CD4-positive, alpha-beta T cell (primary cell): Measurements from ENCODE around the gene NR2F2. TPM values are rescaled to one million over a fixed set of nuclear protein-coding genes. Genes with fewer than 3 reads are reported as not detected.

Experiments used
- ATAC-seq: fragments of 200-7000 bp; cut with Tn5 transposase; one replicate; pipeline ENCODE4 v1.10.0; 2022; ENCODE audit warnings: mild to moderate bottlenecking; ENCODE audit not compliant: poor library complexity
- CTCF ChIA-PET: fragments of 350-600 bp; sonication (Branson Sonifier 250); formaldehyde crosslinking; loops from one replicate; lab custom pipeline; 2021; ENCODE audit warnings: antibody characterized with exemption, inconsistent platforms; lab: Charles Lee
- POLR2A ChIA-PET: fragments of 350-600 bp; sonication (Branson Sonifier 250); formaldehyde crosslinking; loops from one replicate; lab custom pipeline; 2021; ENCODE audit warnings: antibody characterized with exemption, inconsistent platforms; lab: Charles Lee
- DNase-seq, 14 experiments: peaks; one replicate each; pipeline ENCODE4 v3.0.0-alpha.2; 2013 to 2020; ENCODE audit warnings: mixed read lengths in 2 of 14
- H3K27ac ChIP-seq, 2 donors: one replicate each; pipeline versions ENCODE4 v1.5.1 to v1.7.0; 2013; ENCODE audit warnings: low read length in 2 of 2, low read depth in 1 of 2, mild to moderate bottlenecking in 1 of 2
- H3K27me3 ChIP-seq, 2 experiments: 1 replicate in 1 of 2; 2 replicates in 1 of 2; pipeline versions ENCODE4 v1.6.1 to v1.7.0; 2013; ENCODE audit warnings: low read length in 2 of 2, control low read depth in 1 of 2, mild to moderate bottlenecking in 1 of 2, moderate library complexity in 1 of 2; ENCODE audit not compliant: insufficient read depth in 2 of 2, control insufficient read depth in 1 of 2
- H3K36me3 ChIP-seq: one replicate; pipeline ENCODE4 v1.6.1; 2013; ENCODE audit warnings: low read length, control low read depth; ENCODE audit not compliant: insufficient read depth
- H3K4me1 ChIP-seq: one replicate; pipeline ENCODE4 v1.6.1; 2013; ENCODE audit warnings: low read length, control low read depth; ENCODE audit not compliant: insufficient read depth
- H3K4me3 ChIP-seq: one replicate; pipeline ENCODE4 v1.5.1; 2013; ENCODE audit warnings: mild to moderate bottlenecking, low read length, moderate library complexity
- H3K9me3 ChIP-seq, 2 experiments: 1 replicate in 1 of 2; 2 replicates in 1 of 2; pipeline versions ENCODE4 v1.6.1 to v1.7.0; 2013; ENCODE audit warnings: low read length in 2 of 2, mild to moderate bottlenecking in 2 of 2, control low read depth in 1 of 2, moderate library complexity in 1 of 2; ENCODE audit not compliant: control insufficient read depth in 1 of 2, insufficient read depth in 1 of 2
- H3K27ac Mint-ChIP-seq: one replicate; pipeline ENCODE4 v1.8.0; 2020; ENCODE audit warnings: mixed read lengths
- H3K27me3 Mint-ChIP-seq: one replicate; pipeline ENCODE4 v1.8.0; 2021; ENCODE audit warnings: mixed read lengths
- H3K36me3 Mint-ChIP-seq: one replicate; pipeline ENCODE4 v1.8.0; 2021; ENCODE audit warnings: low read depth, mixed read lengths
- H3K4me1 Mint-ChIP-seq: one replicate; pipeline ENCODE4 v1.8.0; 2021; ENCODE audit warnings: low read depth, mixed read lengths
- H3K4me3 Mint-ChIP-seq: one replicate; pipeline ENCODE4 v1.8.0; 2020; ENCODE audit warnings: mild to moderate bottlenecking, mixed read lengths
- H3K9me3 Mint-ChIP-seq: one replicate; pipeline ENCODE4 v1.8.0; 2020; ENCODE audit warnings: mixed read lengths
- CTCF ChIP-seq: fragments of 200-600 bp; IDR thresholded peaks from one replicate; pipeline ENCODE4 v1.8.0; 2022; ENCODE audit warnings: antibody characterized with exemption, mild to moderate bottlenecking
- intact Hi-C, 2 experiments: fragments of 100-400 bp; cut with DNase I in 1 of 2; cut with micrococcal nuclease in 1 of 2; formaldehyde crosslinking; loops; one replicate each; pipeline versions ENCODE4 v1.15.1 to v1.9.0; 2023 to 2025; cut with DNase I, micrococcal nuclease
- total RNA-seq, 174 experiments: library from RNA in 2 of 174; stranded (reverse) in 2 of 174; gene quantifications; one replicate each; pipeline ENCODE4 v1.2.3 and lab custom pipeline; 2021 to 2026

Gene NR2F2
- total RNA-seq, 2 experiments from 2014 or later, result not detected

GRCh38 chr15:96335411-96336024 lies 5.0 kb downstream of the NR2F2 start:
- Mint-ChIP-seq H3K4me1 (peaks cover 17% of the 10 kb centered on the region), H3K27me3 (peaks cover 79% of the 10 kb centered on the region), H3K9me3 (no peaks in the 10 kb centered on the region), H3K36me3 (no peaks in the 10 kb centered on the region), H3K4me3 (no peak overlapping the region), H3K27ac (no peak overlapping the region)
- intact Hi-C loops, result no loop called here
- peaks cover 70 to 91% of the 10 kb centered on the region in 2 experiments for H3K27me3 ChIP-seq
- H3K9me3 ChIP-seq, result peaks cover 24 to 38% of the 10 kb centered on the region in 2 experiments
- POLR2A ChIA-PET, result no interaction called here
- CTCF ChIA-PET, result no interaction called here
- no peak overlapping the region for H3K4me3 ChIP-seq
- no peak for ATAC-seq
- no peak for DNase-seq
- TF ChIP-seq CTCF, result no peak
- no peaks in the 10 kb centered on the region for H3K36me3 ChIP-seq
- H3K4me1 ChIP-seq, result peaks cover 26% of the 10 kb centered on the region
- no peak overlapping the region for H3K27ac ChIP-seq

GRCh38 chr15:96336108-96336595 lies 5.7 kb downstream of the NR2F2 start:
- Histone ChIP-seq H3K36me3 (no peaks in the 10 kb centered on the region), H3K4me3 (no peak overlapping the region), H3K27me3 (peaks cover 72 to 96% of the 10 kb centered on the region in 2 experiments), H3K4me1 (peaks cover 22% of the 10 kb centered on the region), H3K9me3 (peaks cover 24 to 42% of the 10 kb centered on the region in 2 experiments), H3K27ac (no peak overlapping the region)
- POLR2A ChIA-PET, result no interaction called here
- intact Hi-C loops, result no loop called here
- Mint-ChIP-seq H3K4me3 (no peak overlapping the region), H3K36me3 (no peaks in the 10 kb centered on the region), H3K4me1 (peaks cover 18% of the 10 kb centered on the region), H3K9me3 (no peaks in the 10 kb centered on the region), H3K27ac (no peak overlapping the region), H3K27me3 (peaks cover 79% of the 10 kb centered on the region)
- CTCF ChIA-PET, result no interaction called here
- TF ChIP-seq CTCF, result no peak
- DNase-seq, result no peak
- no peak for ATAC-seq

GRCh38 chr15:96336596-96337364 lies 6.3 kb downstream of the NR2F2 start:
- H3K4me3 ChIP-seq, result no peak overlapping the region
- ChIA-PET CTCF (no interaction called here), POLR2A (no interaction called here)
- H3K36me3 ChIP-seq, result no peaks in the 10 kb centered on the region
- peaks cover 81% of the 10 kb centered on the region for H3K27me3 Mint-ChIP-seq
- no peaks in the 10 kb centered on the region for H3K36me3 Mint-ChIP-seq
- peaks cover 14% of the 10 kb centered on the region for H3K4me1 Mint-ChIP-seq
- no peak overlapping the region for H3K27ac ChIP-seq
- H3K27me3 ChIP-seq, result peaks cover 73 to 96% of the 10 kb centered on the region in 2 experiments
- intact Hi-C loops, result no loop called here
- DNase-seq (no peak), ATAC-seq (no peak)
- H3K4me3 Mint-ChIP-seq, result no peak overlapping the region
- H3K9me3 Mint-ChIP-seq, result no peaks in the 10 kb centered on the region
- peaks cover 17% of the 10 kb centered on the region for H3K4me1 ChIP-seq
- TF ChIP-seq CTCF, result no peak
- H3K9me3 ChIP-seq, result peaks cover 24 to 43% of the 10 kb centered on the region in 2 experiments
- H3K27ac Mint-ChIP-seq, result no peak overlapping the region
